HFF-Myc (cell line): ENCODE data around the gene SLC22A4.
A peak's percentile ranks its signal among the peaks of the same experiment; 100 is the strongest.

Source experiments
- DNase-seq: peaks from one replicate; pipeline ENCODE4 v3.0.0-alpha.2; 2011; ENCODE audit warnings: low read depth; ENCODE audit errors: extremely low read depth
- H3K4me3 ChIP-seq: replicated peaks from 2 replicates; pipeline ENCODE4 v1.5.1; 2011; ENCODE audit warnings: low read depth, mild to moderate bottlenecking, control low read depth, low read length
- CTCF ChIP-seq: IDR thresholded peaks from 2 replicates; pipeline ENCODE4 v1.5.1; 2012; ENCODE audit warnings: mild to moderate bottlenecking, low read depth, low read length, control low read depth; ENCODE audit errors: missing control alignments

Gene SLC22A4

GRCh38 chr5:132258102-132259068 lies 35.8 kb upstream of the SLC22A4 start:
- no peak for TF ChIP-seq CTCF
- H3K4me3 ChIP-seq = peak overlapping the region; percentile 67
- DNase-seq = no peak

DNA sequence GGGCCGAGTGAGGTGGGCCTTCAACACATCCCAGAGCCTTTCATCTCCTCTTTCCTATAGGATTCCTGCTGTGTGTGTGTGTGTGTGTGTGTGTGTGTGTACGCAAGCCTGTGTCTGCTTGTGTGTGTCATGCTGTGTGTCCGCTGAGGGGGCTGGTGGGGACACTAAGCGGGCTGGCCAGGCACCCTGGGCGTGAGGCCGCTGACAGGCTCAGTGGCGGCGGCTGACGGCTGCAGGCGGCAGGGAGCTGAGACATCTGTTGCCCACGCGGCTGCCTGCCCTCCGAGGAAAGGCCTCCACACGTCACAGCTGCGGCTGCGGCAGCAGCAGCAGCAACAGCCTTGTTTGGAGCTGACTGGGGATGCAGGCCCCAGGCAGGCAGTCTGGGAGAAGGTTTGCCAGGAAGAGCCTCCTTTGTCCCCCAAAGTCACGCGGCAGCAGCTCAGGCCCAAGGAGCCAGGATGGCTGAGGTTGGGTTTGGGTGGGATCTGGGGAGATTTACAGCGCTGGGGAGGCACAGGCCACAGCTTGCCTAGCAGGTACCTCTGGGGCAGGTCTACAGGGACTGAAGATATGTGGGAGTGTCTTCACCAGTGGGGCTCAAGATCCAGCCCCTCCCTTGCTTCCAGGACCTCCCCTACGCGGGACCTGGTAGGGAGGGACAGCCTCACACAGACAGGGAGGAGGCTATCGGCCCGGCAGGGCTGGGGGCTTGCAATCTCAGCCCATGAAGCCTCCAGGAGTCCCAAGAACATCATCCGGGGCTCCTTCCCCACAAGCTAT lies 34.9 kb upstream of the SLC22A4 start:
- peak overlapping the region; percentile 67 for H3K4me3 ChIP-seq

GRCh38 chr5:132260051-132260450 lies 34.1 kb upstream of the SLC22A4 start:
- no peak for DNase-seq
- TF ChIP-seq CTCF = no peak
- peak overlapping the region; percentile 67 for H3K4me3 ChIP-seq

More for the DNA sequence above, 34.9 kb upstream of the SLC22A4 start:
- no peak for TF ChIP-seq CTCF
- DNase-seq = peak; percentile 75

DNA sequence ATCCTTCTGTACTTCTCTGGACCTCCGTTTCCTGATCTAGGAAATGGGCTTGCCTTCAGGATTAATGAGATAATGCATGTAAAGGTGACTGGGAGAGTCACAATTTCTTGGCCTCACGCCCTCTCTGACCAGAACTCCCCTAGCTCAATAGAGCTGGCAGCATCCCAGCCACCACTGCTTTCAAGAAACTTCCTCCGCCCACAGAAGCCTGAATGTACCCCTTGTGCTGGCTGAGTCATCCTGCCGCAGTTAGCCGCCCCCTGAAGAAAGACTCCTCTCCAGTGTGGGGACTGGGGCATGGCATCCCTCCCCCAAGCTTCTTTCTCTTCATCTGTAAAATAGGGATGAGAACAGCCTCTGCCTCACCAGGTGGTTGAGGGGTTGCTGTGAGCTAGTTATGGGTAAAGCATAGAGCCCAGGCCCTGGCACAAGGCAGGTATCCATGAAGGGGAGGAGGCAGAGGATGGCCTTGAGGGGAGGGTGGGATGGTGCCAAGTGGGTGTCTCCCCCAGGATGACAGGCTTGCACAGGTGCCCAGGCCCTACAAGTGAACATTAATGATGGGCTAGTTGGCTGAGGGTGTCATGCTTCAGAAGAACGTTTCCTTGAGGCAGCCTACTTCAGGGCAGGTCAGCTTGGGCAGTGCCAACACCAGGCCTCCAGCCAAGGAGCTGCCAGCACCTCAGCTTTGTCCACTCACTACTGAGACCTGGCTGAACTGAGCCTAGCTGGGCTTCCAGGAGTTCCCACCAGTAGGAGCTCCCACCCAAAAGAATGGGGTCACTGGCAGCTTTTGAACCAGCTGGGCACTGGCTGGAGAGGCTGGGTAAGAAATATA lies 33.3 kb upstream of the SLC22A4 start:
- H3K4me3 ChIP-seq = peak overlapping the region; percentile 67
- peak; percentile 88 for DNase-seq
- TF ChIP-seq CTCF = no peak

DNA sequence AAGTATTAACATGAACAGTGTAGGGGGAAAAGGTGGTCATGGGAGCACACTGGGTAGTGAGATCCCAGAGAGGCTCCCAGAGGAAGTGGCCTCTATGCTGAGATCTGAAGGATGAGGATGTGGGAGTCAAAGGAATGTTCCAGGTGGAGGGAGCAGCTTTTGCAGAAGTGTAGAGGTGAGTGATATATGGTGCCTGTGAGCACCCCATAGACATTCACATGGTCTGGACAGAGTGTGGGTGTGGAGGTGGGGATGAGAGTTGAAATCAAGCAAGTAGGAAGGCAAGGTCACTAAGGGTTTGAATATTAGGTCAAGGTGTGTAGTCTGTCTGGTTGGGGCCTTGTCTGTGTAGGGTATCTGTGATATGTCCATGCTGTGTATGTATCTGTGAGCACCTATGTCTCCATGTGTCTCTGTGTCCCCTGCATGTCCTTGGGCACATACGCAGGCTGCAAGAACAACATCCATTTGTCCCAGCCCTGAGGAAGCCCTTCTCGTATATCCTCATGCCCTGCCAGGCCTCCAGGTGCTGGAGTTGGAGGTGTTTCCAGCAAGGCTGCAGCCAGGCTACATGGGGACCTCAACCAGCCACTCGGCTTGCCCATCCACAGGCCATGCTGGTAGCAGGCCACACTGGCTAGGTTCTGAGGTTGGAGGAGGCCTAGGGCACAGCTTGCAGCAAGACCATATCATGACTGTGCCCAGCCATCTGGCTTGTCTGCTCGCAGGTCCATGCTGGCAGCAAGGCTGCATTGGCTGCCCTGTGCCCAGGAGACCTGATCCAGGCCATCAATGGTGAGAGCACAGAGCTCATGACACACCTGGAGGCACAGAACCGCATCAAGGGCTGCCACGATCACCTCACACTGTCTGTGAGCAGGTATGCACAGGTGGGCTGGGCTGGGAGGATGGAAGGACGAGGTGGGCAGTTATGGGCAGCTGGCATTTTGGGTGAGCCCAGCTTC lies 32.0 kb upstream of the SLC22A4 start:
- no peak for DNase-seq
- no peak for TF ChIP-seq CTCF
- no peak overlapping the region for H3K4me3 ChIP-seq
